Measurements from ENCODE around the gene ZNF611.
"Not testable (repeated sequence)": the region's sequence is repeated elsewhere in the genome, so short reads cannot be mapped to it uniquely, and the experiment has no call there.

DNA sequence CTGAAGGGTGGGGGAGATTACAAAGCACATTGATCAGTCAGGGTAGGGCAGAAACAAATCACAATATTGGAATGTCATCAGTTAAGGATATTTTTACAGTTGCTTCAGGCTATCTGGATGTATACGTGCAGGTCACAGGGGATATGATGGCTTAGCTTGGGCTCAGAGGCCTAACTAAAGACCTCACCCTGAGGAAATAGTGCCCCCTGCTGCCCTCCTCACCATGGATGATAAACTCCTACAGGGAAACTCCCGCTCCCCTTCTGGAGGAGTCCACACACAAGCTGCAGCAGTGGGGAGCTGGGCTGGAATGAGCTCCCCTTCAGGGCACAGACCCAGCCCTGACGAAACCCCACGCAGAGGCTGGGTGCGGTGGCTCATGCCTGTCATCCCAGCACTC is 35.3 kb downstream of the ZNF611 start:
- TF ChIP-seq CTCF, POLR2A, EP300 (IDR thresholded peaks at IDR 0.05): not testable (repeated sequence)

Data from ovary (tissue), 3 donors.